ENCODE measurements around the gene PKD2.
A peak's percentile ranks its signal among the peaks of the same experiment; 100 is the strongest.

PKD2 gene

GRCh38 chr4:88007304-88008121 is at the start of gene PKD2:
PKD2 (plus strand) TSS chr4:88007635; CDS start chr4:88007734, 99 bp downstream.
- peak; percentile 54 for DNase-seq

- DNase-seq: no peak
These were observed 45.4 kb upstream of the PKD2 start for GRCh38 chr4:87961993-87962392.

- no peak for DNase-seq
These were observed 44.9 kb upstream of the PKD2 start for GRCh38 chr4:87962398-87963146.

DNA sequence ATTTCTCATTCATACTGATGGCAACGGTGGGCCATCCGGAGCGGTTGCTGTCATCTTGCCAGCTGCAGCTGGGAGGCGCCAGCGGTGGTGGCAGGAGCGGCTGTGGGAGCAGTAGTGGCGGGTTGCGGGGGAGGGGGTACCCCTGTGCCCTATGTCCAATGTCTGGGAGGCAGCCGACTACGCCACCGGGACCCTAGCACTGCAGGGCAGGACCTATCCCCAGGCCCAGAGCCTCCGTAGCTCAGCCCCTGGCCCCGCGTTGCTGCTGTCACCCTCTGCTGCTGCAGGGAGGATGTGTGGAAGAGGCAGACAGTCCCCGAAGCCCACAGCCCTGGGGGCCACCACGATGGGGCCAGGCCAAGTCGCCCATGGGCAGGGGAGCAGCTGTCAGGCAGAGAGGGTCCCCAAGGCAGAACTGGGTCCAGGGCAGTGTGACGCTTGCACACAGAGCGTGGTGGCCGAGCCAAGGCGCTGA is 41.9 kb upstream of the PKD2 start:
- no peak for DNase-seq

DNA sequence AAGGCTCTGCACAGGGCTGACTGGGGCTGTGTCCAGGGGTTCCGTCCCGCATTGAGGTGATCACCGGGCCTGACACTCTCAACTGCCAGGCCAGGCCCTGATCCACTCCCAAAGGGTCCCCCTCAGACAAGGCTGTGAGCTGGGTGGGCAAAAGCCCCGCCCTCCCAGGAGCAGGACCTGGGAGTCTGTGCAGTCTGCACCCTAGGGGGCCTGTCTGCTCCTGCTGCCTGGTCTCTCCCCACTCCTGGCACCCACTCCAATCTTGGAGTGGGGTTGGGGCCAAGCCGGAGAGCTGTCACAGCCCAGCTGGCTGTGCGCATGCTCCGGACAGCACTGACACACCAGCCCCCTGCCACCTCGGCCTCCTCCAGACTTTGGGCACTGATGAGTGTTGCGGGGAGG is 41.3 kb upstream of the PKD2 start:
- DNase-seq: no peak

- no peak for DNase-seq
These were observed 40.2 kb upstream of the PKD2 start for GRCh38 chr4:87967193-87967592.

GRCh38 chr4:87970121-87970520 is 37.3 kb upstream of the PKD2 start:
- no peak for DNase-seq

DNA sequence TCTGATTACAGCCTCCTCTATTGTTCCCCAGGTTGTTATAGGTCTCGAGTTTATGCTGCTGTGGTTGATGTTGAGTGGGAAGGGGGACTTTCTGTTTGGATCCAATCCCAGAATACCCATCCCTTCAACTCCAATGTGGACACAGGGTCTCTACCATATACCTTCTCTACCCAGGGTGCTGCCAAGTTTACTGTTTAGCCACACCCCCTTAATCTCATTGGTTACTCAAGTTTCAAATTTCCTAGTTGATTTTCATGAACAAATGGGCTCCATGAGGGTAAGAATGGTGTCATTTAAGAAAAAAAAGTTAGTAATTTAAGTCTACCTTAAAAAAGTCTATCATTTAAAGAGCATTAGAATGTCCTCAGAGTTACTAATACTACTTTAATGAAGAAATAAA is 35.6 kb upstream of the PKD2 start:
- DNase-seq: no peak

DNA sequence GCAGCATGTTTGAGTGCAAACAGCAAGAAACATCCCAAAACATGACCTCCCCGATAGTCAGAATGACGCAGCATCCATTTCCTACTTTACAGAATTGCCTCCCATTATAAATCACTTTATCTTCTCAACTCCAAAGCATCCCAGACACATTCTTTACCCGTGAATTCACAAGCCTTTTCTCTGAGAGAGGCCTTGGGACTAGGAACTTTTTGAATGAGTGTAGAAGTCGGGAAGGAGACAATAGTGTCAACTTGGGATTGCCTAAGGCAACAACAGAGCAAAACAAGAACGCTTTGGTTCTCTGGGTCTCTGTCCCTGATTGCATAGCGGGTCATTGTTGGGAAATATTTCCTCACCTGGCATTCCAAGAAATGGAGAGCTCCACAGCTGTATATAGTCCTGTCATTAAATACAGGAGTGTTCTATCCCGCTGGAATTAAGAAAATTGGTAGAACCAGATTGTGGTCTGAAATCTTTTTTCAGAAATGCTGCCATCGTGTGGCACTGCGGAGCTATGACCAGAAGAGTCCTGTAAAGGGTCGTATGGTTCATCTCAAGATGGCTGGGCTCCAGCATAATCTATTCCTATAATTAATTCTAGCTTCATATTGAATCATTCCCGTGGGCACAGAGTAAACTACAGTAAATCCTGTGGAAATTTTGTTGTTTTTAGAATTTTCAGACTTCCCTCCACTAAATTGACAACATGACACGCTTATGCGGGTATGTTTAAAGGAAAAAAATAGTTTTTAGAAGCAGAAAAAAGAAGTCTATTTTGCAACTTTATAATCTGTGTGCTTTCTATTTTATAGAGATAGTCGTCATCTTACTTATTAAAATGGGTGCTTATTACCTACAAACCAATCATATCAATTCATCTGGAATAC is 33.9 kb upstream of the PKD2 start:
- DNase-seq: peak; percentile 38

- DNase-seq: no peak
These were observed 32.5 kb upstream of the PKD2 start for GRCh38 chr4:87974856-87975462.

GRCh38 chr4:87975466-87975865 is 32.0 kb upstream of the PKD2 start, which contains the start of gene SPP1:
SPP1 (plus strand) TSS chr4:87975714; CDS start chr4:87976896, 1,182 bp downstream.
- no peak for DNase-seq

- DNase-seq: no peak
These were observed 29.7 kb upstream of the PKD2 start for GRCh38 chr4:87977521-87978278.

- no peak for DNase-seq
These were observed 28.8 kb upstream of the PKD2 start for GRCh38 chr4:87978681-87979080.

DNA sequence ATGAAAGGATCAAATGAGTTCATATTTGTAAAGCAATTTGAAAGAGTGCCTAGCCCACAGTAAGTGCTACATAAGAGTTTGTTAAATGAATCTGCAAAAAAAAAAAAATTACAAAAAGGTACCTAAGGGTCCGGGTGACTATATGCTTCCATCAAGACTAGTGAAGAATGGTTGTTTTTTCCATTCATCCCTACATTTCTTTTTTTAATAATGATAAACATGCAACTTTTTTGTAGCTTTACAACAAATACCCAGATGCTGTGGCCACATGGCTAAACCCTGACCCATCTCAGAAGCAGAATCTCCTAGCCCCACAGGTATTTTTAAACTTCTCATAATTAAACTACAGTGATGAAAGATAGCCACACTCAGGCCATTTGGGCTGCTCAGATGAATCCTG is 27.6 kb upstream of the PKD2 start:
- no peak for DNase-seq

- no peak for DNase-seq
These were observed 25.9 kb upstream of the PKD2 start for GRCh38 chr4:87981486-87981885.

GRCh38 chr4:87982036-87982435 is 25.4 kb upstream of the PKD2 start:
- no peak for DNase-seq

- DNase-seq: no peak
These were observed 24.9 kb upstream of the PKD2 start for GRCh38 chr4:87982446-87983010.

GRCh38 chr4:87983996-87984395 is 23.4 kb upstream of the PKD2 start:
- no peak for DNase-seq

DNA sequence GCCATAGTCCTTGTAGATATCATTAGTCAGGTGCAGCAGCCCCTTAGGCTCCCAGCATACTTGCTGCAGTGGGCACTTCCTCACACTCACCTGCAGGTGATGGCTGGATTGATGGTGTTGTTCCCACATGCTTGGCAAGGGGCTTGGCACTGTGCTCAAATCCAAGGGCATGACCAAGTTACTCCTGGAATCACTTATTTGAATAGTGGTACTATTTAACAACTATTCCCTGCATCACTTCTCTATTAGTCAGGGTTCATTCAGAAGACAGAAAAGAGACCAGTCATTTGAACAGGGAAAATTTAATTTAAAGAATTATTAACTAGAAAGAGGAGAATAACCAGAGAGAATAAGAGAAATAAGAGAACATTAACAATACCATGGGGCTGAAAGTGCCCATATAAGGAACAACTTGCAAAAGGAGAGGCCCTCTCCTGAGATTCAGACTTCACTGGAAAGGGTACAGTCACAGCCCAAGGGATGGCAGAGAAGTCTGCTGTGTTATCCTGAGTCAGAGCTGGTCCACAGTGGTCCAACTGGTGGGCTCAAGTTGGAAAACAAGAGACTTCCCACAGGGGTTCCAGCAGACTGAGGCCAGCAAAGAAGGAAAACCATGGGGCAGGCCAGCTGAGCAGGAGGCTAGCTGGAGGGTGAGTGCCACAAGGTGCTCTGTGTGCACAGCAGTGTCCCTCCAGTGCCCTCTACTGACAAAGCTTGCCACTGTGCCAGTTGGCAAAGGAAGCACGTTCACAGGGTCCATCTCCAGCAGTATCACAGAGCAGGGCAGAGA is 22.1 kb upstream of the PKD2 start:
- peak; percentile 8 for DNase-seq

DNA sequence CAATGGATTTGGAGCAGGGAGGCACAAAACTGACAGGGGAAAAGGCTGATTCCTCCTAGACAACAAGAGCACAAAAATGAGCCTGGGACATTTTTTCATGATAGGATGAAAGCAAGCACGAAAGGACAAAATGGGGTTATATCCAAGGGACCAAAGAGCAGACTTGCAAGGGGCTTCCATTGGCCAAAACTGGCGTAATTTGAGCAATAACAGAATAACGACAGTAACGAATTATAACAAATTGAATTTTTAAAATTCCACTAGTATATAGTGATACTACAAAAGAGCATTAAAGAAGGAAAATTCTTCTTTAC is 21.6 kb upstream of the PKD2 start:
- DNase-seq: no peak

GRCh38 chr4:87986508-87986907 is 20.9 kb upstream of the PKD2 start:
- no peak for DNase-seq

Measured in NCI-H1092 (cell line).